Measurements from ENCODE around the gene MBP.

- TF ChIP-seq POLR2AphosphoS5 (IDR thresholded peaks at IDR 0.05; ENCODE audit: low read depth, low read length) = no peak
- TF ChIP-seq REST (IDR thresholded peaks at IDR 0.05; ENCODE audit: insufficient read depth in 1 of 2, low read depth in 2 of 2, low read length in 2 of 2) = no peak
- TF ChIP-seq FOXP2 (optimal IDR thresholded peaks at IDR 0.05; ENCODE audit: borderline replicate concordance, extremely low read depth, extremely low read length, insufficient read depth) = no peak
- no peak for TF ChIP-seq SIN3A (IDR thresholded peaks at IDR 0.05; ENCODE audit: borderline replicate concordance, insufficient read depth, low read length)
- TF ChIP-seq TAF1 (IDR thresholded peaks at IDR 0.05; ENCODE audit: borderline replicate concordance, insufficient read depth, low read length) = no peak
Observed at GRCh38 chr18:77030201-77030600, 102.4 kb downstream of the MBP start.

All from PFSK-1 (cell line).